Fibroblast of peridontal ligament (primary cell): ENCODE results near the gene OGDH.

Experiments used
- DNase-seq: peaks from one replicate; pipeline ENCODE4 v3.0.0-alpha.2; 2010; ENCODE audit errors: extremely low read depth

The OGDH gene

DNA sequence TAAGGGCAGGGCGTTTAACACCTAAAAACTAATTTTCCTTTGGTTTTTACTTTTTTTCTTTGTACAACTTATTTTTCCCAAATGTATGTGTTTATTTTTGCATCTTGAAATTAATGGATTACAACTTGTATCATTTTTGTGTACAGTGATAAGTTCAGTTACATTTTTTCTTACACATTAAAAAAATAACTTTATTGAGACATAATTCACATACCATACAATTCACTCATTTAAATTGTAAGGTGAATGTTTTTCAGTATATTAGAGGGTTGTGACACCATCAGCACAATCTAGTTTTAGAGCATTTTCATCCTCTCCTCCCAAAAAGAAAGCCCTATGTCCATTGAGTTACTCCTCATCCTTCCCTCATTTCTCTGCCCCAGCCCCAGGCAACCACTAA lies 11.6 kb downstream of the OGDH start:
- DNase-seq = no peak

- no peak for DNase-seq
Measured at GRCh38 chr7:44618753-44619152, 12.3 kb downstream of the OGDH start.

DNA sequence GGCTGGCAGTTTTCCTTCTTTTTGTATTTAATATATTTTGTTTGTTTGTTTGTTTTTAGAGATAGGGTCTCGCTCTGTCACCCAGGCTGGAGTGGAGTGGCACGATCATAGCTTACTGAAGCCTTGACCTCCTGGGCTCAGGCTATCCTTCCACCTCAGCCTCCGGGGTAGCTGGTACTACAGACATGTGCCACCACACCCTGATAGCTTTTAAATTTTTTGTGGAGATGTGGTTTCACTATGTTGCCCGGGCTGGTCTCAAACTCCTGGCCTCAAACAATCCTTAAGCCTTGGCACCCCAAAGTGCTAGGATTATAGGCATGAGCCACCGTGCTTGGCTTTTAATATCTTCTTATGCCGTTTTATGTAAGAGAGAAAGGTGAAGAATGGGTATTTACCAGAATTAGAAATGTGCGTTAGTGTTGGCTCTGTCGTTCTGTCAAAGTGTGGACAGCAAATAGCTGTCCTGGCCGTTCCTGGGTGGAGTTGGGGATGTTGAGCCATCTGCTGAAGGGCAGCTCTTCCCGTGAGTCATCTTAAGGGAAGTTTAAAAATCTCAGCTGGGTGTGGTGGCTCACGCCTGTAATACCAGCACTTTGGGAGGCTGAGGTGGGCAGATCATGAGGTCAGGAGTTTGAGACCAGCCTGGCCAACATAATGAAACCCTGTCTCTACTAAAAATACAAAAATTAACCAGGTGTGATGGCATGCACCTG lies 14.8 kb downstream of the OGDH start:
- DNase-seq = no peak

GRCh38 chr7:44621750-44622103 lies 15.3 kb downstream of the OGDH start:
- DNase-seq = no peak

- peak; percentile 39 for DNase-seq
Measured at GRCh38 chr7:44622342-44623151, 16.1 kb downstream of the OGDH start.

DNA sequence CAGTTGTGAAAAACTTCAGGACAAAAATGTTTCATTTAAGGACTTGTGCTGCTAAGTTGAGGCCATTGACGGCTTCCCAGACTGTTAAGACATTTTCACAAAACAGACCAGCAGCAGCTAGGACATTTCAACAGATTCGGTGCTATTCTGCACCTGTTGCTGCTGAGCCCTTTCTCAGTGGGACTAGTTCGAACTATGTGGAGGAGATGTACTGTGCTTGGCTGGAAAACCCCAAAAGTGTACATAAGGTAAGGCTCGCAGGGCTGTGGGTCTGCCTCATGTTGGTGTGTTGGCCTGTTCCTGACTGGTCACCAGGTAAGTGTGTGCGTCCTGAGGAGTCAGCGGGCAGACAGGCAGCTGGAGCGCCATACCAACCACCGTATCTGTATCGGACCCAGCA lies 17.9 kb downstream of the OGDH start:
- no peak for DNase-seq

GRCh38 chr7:44625526-44626471 lies 19.4 kb downstream of the OGDH start:
- no peak for DNase-seq

- DNase-seq = no peak
Measured at GRCh38 chr7:44626620-44627019, 20.2 kb downstream of the OGDH start.

GRCh38 chr7:44629829-44630522 lies 23.5 kb downstream of the OGDH start:
- DNase-seq = no peak

- no peak for DNase-seq
Measured at GRCh38 chr7:44630792-44631457, 24.5 kb downstream of the OGDH start.

GRCh38 chr7:44631458-44632115 lies 25.2 kb downstream of the OGDH start:
- peak; percentile 42 for DNase-seq

GRCh38 chr7:44632196-44632595 lies 25.8 kb downstream of the OGDH start:
- DNase-seq = no peak

DNA sequence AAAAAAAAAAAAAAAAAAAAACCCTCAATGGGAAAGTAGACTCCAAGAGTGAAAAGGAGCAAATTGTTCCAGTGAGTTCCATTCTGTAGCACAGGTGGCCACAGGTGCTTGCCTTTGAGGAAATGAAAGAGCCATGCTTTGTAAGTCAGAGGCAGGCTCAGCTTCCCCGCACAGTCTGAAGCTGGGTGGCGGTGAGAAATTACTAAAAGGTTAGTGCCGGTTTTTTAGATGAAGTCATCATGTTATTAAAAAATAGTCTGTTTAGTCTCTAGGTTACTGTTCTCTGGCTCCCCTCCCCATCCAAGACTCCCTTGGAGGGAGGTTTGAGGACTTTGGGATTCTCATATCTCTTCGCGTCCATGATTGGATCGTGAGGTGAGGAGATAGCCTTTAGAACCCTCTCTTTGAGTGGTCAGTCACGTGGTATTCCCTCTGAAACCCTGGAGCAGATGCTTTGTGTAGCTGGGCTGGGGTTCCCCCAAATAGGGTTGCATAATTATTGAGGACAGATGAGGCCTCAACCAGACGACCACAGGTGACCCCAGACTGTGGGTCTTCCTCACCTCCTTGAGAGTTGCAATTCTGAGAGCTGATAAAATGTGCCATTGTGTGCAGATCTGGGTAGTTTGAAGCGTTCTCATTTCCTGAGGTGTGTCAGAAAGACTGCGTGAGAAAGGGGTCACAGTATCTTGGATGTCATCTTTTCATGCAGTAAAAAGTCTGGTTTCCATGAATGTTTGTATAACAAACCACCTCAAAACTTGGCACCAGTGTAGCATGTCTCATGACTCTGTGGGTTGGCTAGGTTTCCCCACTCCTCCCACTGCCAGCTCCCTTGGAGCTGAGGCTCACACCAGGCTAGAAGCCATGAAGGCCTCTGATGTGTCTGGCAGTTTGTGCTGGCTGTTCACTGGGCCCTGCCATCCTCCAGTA lies 27.1 kb downstream of the OGDH start:
- peak; percentile 97 for DNase-seq

DNA sequence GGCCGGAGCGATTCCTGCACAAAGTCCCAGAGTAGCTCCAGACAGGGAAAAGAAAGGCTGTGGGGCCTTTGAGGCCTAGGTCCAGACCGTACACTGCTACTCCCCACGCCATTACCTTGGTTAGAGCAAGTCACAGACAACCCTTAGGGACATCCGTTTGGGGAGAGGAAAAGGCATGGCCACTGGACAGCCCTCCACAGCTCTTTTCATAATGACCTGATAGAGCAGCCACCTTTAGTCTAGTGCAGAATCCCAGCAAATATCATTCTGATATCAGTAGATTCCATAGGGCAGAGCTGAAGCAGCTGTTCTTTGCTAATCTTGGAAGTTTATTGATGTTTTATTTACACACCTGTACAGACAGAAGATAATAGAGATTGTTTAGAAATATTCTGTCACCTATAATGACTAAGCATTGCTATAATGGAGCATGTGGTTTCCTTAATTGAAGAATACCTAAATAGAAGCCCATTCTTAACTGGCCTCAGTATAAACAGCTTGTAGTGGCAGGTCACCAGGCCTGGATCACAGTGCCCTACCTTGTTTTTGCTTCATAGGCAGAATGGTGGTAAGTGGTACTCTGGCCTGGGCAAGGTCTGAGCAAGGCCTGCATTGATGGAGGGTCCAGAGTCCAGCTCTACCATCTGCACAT lies 27.9 kb downstream of the OGDH start:
- no peak for DNase-seq

GRCh38 chr7:44634839-44635591 lies 28.6 kb downstream of the OGDH start:
- no peak for DNase-seq

GRCh38 chr7:44636041-44636584 lies 29.7 kb downstream of the OGDH start:
- DNase-seq = no peak

DNA sequence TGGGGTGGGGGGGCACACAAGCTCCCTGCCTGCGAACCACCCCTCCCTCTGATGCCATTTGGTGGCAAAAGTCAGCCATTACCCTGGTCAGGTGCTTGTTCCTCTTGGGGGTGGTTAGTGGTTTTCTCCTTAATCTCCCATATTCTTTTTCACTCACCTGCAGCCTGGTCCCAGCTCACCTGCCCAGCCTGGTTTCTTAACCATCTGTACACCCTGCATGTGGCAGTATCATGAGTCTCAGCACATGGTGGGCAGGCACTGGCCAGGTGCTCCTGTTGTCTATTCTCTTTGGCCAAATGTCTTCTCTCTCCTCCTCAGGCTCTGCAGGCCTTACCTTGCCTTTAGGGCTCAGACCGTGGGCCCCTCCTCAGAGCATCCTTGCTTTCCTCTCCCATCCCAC lies 30.5 kb downstream of the OGDH start:
- no peak for DNase-seq
